Measurements from ENCODE around the gene SCRN2.

DNA sequence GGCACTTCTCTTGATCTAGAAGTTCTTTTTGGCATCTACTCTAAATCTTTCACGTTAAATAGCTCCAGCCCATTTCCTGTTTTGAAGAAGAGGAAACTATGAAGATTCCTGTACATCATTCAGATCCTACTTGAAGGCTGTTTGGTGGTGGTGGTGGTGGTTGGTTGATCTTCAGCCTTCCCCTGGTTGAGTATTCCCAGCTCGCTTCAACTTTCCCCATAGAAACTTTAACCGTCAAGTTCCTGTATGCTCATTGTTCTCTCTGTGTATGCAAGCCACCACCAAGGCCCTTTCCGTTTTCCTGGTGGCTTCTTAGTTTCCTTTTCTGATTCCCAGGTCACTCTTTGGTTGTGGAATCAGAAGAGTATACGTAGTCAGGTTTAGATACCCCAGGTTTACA is 6.3 kb downstream of the SCRN2 start:
- TF ChIP-seq EZH2 (IDR thresholded peaks at IDR 0.05; ENCODE audit: low read depth, low read length, severe bottlenecking) (no peak), CEBPB (IDR thresholded peaks at IDR 0.05; ENCODE audit: low read depth, low read length) (no peak)
- TF ChIP-seq, protein P1, sequence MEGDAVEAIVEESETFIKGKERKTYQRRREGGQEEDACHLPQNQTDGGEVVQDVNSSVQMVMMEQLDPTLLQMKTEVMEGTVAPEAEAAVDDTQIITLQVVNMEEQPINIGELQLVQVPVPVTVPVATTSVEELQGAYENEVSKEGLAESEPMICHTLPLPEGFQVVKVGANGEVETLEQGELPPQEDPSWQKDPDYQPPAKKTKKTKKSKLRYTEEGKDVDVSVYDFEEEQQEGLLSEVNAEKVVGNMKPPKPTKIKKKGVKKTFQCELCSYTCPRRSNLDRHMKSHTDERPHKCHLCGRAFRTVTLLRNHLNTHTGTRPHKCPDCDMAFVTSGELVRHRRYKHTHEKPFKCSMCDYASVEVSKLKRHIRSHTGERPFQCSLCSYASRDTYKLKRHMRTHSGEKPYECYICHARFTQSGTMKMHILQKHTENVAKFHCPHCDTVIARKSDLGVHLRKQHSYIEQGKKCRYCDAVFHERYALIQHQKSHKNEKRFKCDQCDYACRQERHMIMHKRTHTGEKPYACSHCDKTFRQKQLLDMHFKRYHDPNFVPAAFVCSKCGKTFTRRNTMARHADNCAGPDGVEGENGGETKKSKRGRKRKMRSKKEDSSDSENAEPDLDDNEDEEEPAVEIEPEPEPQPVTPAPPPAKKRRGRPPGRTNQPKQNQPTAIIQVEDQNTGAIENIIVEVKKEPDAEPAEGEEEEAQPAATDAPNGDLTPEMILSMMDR (IDR thresholded peaks at IDR 0.05; ENCODE audit: control extremely low read depth in 1 of 3, insufficient read depth in 1 of 3, low read depth in 1 of 3, low read length in 3 of 3) = no peak

Measured in H1 (cell line).